Right lobe of liver (tissue), 4 donors: Measurements from ENCODE around the gene PYCARD.

Source experiments
- POLR2A ChIP-seq: fragments of 450-650 bp; IDR thresholded peaks from one replicate; pipeline ENCODE4 v1.6.1; 2017; ENCODE audit warnings: antibody characterized with exemption, mild to moderate bottlenecking
- TF ChIP-seq, protein P1 (sequence below), 4 donors: fragments of 200-600 bp in 3 of 4; fragments of 450-650 bp in 1 of 4; IDR thresholded peaks; one replicate each; pipeline versions ENCODE4 v1.5.1 to v1.8.0; 2016 to 2022; ENCODE audit warnings: antibody characterized with exemption in 4 of 4, mild to moderate bottlenecking in 2 of 4
- donor health status: DM: no; HTN: no; CAD: no.
- donor health status: DM: no; HTN: no; CAD: no.
- donor health status: DM: no; HTN: yes; CAD: no.

DNA sequence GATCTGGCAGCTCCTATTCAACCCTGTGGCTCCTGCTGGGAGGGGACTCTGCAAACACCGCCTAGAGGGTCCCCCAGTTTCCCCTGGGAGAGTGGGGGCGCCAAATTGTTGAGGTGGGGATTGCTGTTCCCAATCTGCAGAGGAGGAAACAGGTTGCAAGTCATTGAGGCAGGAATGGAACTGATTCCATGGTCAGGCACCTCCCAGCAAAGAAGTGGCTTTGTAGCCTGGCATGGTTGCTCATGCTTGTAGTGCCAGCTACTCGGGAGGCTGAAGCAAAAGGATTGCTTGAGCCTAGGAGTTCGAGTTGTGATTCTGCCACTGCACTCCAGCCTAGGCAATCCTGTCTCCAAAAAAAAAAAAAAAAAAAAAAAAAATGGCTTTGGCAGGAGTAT, 14.6 kb upstream of the PYCARD start:
- TF ChIP-seq, protein P1, sequence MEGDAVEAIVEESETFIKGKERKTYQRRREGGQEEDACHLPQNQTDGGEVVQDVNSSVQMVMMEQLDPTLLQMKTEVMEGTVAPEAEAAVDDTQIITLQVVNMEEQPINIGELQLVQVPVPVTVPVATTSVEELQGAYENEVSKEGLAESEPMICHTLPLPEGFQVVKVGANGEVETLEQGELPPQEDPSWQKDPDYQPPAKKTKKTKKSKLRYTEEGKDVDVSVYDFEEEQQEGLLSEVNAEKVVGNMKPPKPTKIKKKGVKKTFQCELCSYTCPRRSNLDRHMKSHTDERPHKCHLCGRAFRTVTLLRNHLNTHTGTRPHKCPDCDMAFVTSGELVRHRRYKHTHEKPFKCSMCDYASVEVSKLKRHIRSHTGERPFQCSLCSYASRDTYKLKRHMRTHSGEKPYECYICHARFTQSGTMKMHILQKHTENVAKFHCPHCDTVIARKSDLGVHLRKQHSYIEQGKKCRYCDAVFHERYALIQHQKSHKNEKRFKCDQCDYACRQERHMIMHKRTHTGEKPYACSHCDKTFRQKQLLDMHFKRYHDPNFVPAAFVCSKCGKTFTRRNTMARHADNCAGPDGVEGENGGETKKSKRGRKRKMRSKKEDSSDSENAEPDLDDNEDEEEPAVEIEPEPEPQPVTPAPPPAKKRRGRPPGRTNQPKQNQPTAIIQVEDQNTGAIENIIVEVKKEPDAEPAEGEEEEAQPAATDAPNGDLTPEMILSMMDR (IDR thresholded peaks at IDR 0.05): no peak
- TF ChIP-seq POLR2A: no peak
